GM12878 (cell line): ENCODE data around the gene OVCA2. TPM values are rescaled to one million over a fixed set of nuclear protein-coding genes. Genes with fewer than 3 reads are reported as not detected.

Experiments
- ATAC-seq: fragments of 200-7000 bp; cut with Tn5 transposase; 3 replicates; pipeline ENCODE4 v1.9.1; 2020; ENCODE audit warnings: mild to moderate bottlenecking, moderate library complexity
- BruUV-seq: library from RNA; stranded (reverse); fragments of 400-500 nt; replicated peaks from 2 replicates; lab custom pipeline; 2021; lab: Mats Ljungman, UMichigan
- CTCF ChIA-PET: fragments of 300-600 bp; sonication (Branson Sonifier 250); formaldehyde crosslinking; extraction: SDS; loops from one replicate; lab custom pipeline; 2021; ENCODE audit warnings: inconsistent platforms; lab: Yijun Ruan, JAX
- POLR2A ChIA-PET: fragments of 350-600 bp; formaldehyde crosslinking; extraction: SDS; loops from one replicate; lab custom pipeline; 2021; ENCODE audit warnings: inconsistent platforms; lab: Charles Lee
- RAD21 ChIA-PET: fragments of 300-600 bp; sonication (Branson Sonifier 250); formaldehyde crosslinking; loops from one replicate; lab custom pipeline; 2023; ENCODE audit warnings: antibody characterized with exemption; ENCODE audit not compliant: unreplicated experiment; lab: Charles Lee
- SMC1A ChIA-PET: fragments of 300-600 bp; sonication (Branson Sonifier 250); formaldehyde crosslinking; loops from one replicate; lab custom pipeline; 2023; ENCODE audit not compliant: unreplicated experiment, uncharacterized antibody; lab: Charles Lee
- DNase-seq: peaks from one replicate; pipeline ENCODE4 v3.0.0-alpha.2; 2011; ENCODE audit warnings: low read depth, low spot score
- FAIRE-seq: peaks from 3 replicates; lab custom pipeline; 2011; peaks lifted over from hg19 to GRCh38; lab: Jason Lieb, UNC
- H2AFZ ChIP-seq: 2 replicates; pipeline ENCODE4 v1.6.0; 2011; ENCODE audit warnings: low read depth, low read length, control low read depth; ENCODE audit not compliant: control insufficient read depth
- H3K27ac ChIP-seq: 2 replicates; pipeline ENCODE4 v1.5.1; 2011; ENCODE audit warnings: control low read depth; ENCODE audit not compliant: control insufficient read depth, insufficient read depth
- H3K27me3 ChIP-seq, 2 experiments: replicated peaks in 1 of 2; 2 replicates each; pipeline versions ENCODE4 v1.6.0 to v1.6.1; 2011; ENCODE audit warnings: low read length in 1 of 2; ENCODE audit not compliant: control insufficient read depth in 2 of 2, insufficient read depth in 2 of 2
- H3K36me3 ChIP-seq, 2 experiments: 2 replicates each; pipeline ENCODE4 v1.5.1; 2011; ENCODE audit warnings: low read length in 1 of 2; ENCODE audit not compliant: control insufficient read depth in 2 of 2, insufficient read depth in 2 of 2
- H3K4me1 ChIP-seq: 2 replicates; pipeline ENCODE4 v1.6.1; 2011; ENCODE audit warnings: mild to moderate bottlenecking, low read length, moderate library complexity, mixed read lengths; ENCODE audit not compliant: control insufficient read depth, insufficient read depth
- H3K4me2 ChIP-seq: 2 replicates; pipeline ENCODE4 v1.6.0; 2011; ENCODE audit warnings: control low read depth; ENCODE audit not compliant: control insufficient read depth, insufficient read depth
- H3K4me3 ChIP-seq: fragments of 200-600 bp; sonication (generic); 2 replicates; pipeline ENCODE4 v1.5.1; 2016
- H3K79me2 ChIP-seq: 2 replicates; pipeline ENCODE4 v1.6.0; 2011; ENCODE audit warnings: low read length; ENCODE audit not compliant: control insufficient read depth, insufficient read depth
- H3K9ac ChIP-seq: 2 replicates; pipeline ENCODE4 v1.8.0; 2011; ENCODE audit warnings: low read length, control low read depth, mixed read lengths; ENCODE audit not compliant: control insufficient read depth, insufficient read depth
- H3K9me3 ChIP-seq: replicated peaks from 3 replicates; pipeline ENCODE4 v1.5.1; 2011; ENCODE audit warnings: mild to moderate bottlenecking, low read length; ENCODE audit not compliant: control insufficient read depth, insufficient read depth
- H4K20me1 ChIP-seq: 2 replicates; pipeline ENCODE4 v1.6.0; 2011; ENCODE audit not compliant: control insufficient read depth, insufficient read depth
- DPF2 ChIP-seq: fragments of 450-650 bp; IDR thresholded peaks from 2 replicates; pipeline ENCODE4 v1.6.1; 2017; ENCODE audit warnings: mild to moderate bottlenecking
- HDGF ChIP-seq: fragments of 450-650 bp; IDR thresholded peaks from 2 replicates; pipeline ENCODE4 v1.6.1; 2016; ENCODE audit warnings: antibody characterized with exemption
- JUNB ChIP-seq: IDR thresholded peaks from 2 replicates; pipeline ENCODE4 v1.6.1; 2016; ENCODE audit warnings: antibody characterized with exemption, mild to moderate bottlenecking
- MYB ChIP-seq: fragments of 150-350 bp; IDR thresholded peaks from 2 replicates; pipeline ENCODE4 v1.6.1; 2014; ENCODE audit warnings: mild to moderate bottlenecking, low read depth, low read length, borderline replicate concordance
- NFIC ChIP-seq: IDR thresholded peaks from 2 replicates; pipeline ENCODE4 v1.6.1; 2012; ENCODE audit warnings: low read depth, mild to moderate bottlenecking, inconsistent platforms, low read length, moderate library complexity
- NR2F1 ChIP-seq: fragments of 450-650 bp; conservative IDR thresholded peaks from 2 replicates; pipeline ENCODE4 v1.6.1; 2017; ENCODE audit warnings: mild to moderate bottlenecking
- RELA ChIP-seq: fragments of 450-650 bp; IDR thresholded peaks from 2 replicates; pipeline ENCODE4 v1.8.0; 2014; ENCODE audit warnings: borderline replicate concordance; ENCODE audit not compliant: partially characterized antibody
- SMARCA5 ChIP-seq: fragments of 450-650 bp; IDR thresholded peaks from 2 replicates; pipeline ENCODE4 v1.6.1; 2017; ENCODE audit warnings: mild to moderate bottlenecking
- SP1 ChIP-seq: IDR thresholded peaks from one replicate; pipeline ENCODE4 v1.6.1; 2011; ENCODE audit warnings: low read depth, low read length
- SREBF1 ChIP-seq: IDR thresholded peaks from 2 replicates; pipeline ENCODE4 v1.6.1; 2012; ENCODE audit warnings: mild to moderate bottlenecking, low read length
- SREBF2 ChIP-seq: IDR thresholded peaks from 2 replicates; pipeline ENCODE4 v1.6.1; 2012; ENCODE audit warnings: mild to moderate bottlenecking, low read length
- STAT3 ChIP-seq: IDR thresholded peaks from 2 replicates; pipeline ENCODE4 v1.6.1; 2011; ENCODE audit warnings: low read depth, low read length, improper control_type of control experiment
- ZNF274 ChIP-seq: IDR thresholded peaks from one replicate; pipeline ENCODE4 v1.8.0; 2011; ENCODE audit not compliant: insufficient read length, insufficient read depth
- WGBS: methylation state at CpG from one replicate; pipeline ENCODE4 v1.1.6; 2016; ENCODE audit warnings: low lambda C conversion rate; ENCODE audit not compliant: insufficient replicate concordance, insufficient coverage; ENCODE audit errors: missing lambda C conversion rate; 5-methylcytosine and 5-hydroxymethylcytosine counted together
- in situ Hi-C: fragments of 300-500 bp; cut with MboI; formaldehyde crosslinking; loops from 9 replicates; pipeline ENCODE4 v1.14.3; 2018; ENCODE audit warnings: mixed read lengths
- intact Hi-C: fragments of 100-400 bp; cut with micrococcal nuclease; formaldehyde crosslinking; loops from one replicate; pipeline ENCODE4 v1.14.2; 2022; ENCODE audit not compliant: unreplicated experiment
- polyA plus RNA-seq, 11 experiments: library from polyadenylated mRNA; depleted of rRNA in 4 of 11; unstranded in 6 of 11; stranded (reverse) in 5 of 11; fragments of >200 nt; fragmentation: Nextera tagmentation in 4 of 11; fragmentation: Illumina TruSeq in 1 of 11; extraction: Ambion mirVana in 4 of 11; extraction: Trizol in 1 of 11; gene quantifications; 1 replicate in 1 of 11; 2 replicates in 10 of 11; pipeline versions ENCODE4 v1.2.1 to v1.2.3, GENCODE V29; 2011 to 2016; ENCODE audit warnings: inconsistent platforms in 2 of 11, missing spikeins in 2 of 11, low read depth in 1 of 11
- total RNA-seq, 4 experiments: library from RNA; depleted of rRNA in 3 of 4; stranded (reverse); fragments of >200 nt in 3 of 4; fragmentation: Illumina TruSeq in 1 of 4; extraction: Trizol in 1 of 4; gene quantifications; 2 replicates each; pipeline versions ENCODE4 v1.2.1 to v1.2.3, GENCODE V29; 2013 to 2021
- TF ChIP-seq, protein P1 (sequence below): fragments of 450-650 bp; formaldehyde crosslinking; IDR thresholded peaks from 2 replicates; pipeline ENCODE4 v1.5.0; 2022; ENCODE audit warnings: mild to moderate bottlenecking, missing genetic modification characterization
- TF ChIP-seq, protein P2 (sequence below): fragments of 450-650 bp; IDR thresholded peaks from 2 replicates; pipeline ENCODE4 v1.6.1; 2017; ENCODE audit warnings: mild to moderate bottlenecking, moderate library complexity
- TF ChIP-seq, protein P3 (sequence below): fragments of 450-650 bp; IDR thresholded peaks from 2 replicates; pipeline ENCODE4 v1.6.1; 2016; ENCODE audit warnings: mild to moderate bottlenecking

Gene OVCA2
- total and polyA plus RNA-seq, 10 of the 15 experiments (the other 5 are each of a cell fraction or from before 2014, with no cell fraction given) = 6.1 to 75.3 (median 40.7) TPM

DNA sequence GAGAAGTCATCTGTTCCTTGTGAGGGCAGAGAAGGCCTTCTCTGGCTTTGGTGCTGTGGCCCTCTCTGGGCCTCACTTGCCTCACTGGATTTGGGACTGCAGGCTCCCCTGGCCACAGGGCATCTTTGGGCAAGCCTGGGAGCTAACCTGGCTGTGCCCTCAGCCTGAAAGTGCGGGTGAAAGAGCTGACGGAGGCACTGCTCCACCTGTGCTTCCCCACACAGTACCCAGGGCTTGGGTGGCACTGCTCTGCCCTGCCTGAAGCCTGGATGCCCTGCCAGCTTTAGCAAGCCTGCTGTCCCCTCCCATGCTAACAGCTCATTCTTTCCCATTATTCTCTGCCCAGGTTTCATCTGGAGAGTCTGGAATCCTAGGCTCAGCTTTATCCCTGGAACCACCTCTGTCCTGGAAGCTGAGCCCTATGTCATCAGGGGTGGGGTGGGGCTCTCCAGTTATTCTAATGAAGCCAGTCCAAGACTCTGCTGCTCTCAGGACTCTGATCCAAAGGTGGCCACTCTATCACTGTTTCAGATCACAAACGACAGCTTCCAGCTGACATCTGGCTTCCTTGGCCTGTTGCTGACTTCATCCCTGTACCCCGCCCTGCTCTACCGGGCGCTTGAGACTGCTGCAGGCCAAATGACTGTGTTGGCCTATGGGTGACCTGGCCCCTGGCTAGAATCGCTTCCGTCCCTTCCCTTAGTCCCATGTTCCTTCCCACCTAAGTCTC, 42.4 kb downstream of the OVCA2 start:
- H3K4me3 ChIP-seq = no peak overlapping the region
- WGBS = 44% methylated on average over 8 of the region's 8 CpGs
- peaks cover 65% of the 10 kb centered on the region for H3K4me1 ChIP-seq
- H3K4me2 ChIP-seq = peak overlapping the region; percentile 10; the same call in 1 of the 2 replicates
- in situ Hi-C loops (no loop called here), intact Hi-C loops (no loop called here)
- no peaks in the 10 kb centered on the region for H3K27me3 ChIP-seq
- ATAC-seq = peak; percentile 15
- no peak for DNase-seq
- no peak for FAIRE-seq
- ChIA-PET SMC1A (interaction anchor here (0.9 to 4.4 kb wide), 15 partner anchors 14 to 200 kb away, joined by 3 to 41 read pairs (median 5); no protein-coding TSS in a partner anchor), RAD21 (interaction anchor here (0.8 to 10.4 kb wide), 11 partner anchors 11 to 197 kb away, joined by 3 to 160 read pairs (median 6); partner anchors contain the start of gene HIC1), POLR2A (interaction anchor here (1.0 to 10.8 kb wide), 11 partner anchors 15 to 183 kb away, joined by 3 to 148 read pairs (median 3); no protein-coding TSS in a partner anchor), CTCF (interaction anchor here (0.6 to 7.7 kb wide), 11 partner anchors 11 to 199 kb away, joined by 3 to 106 read pairs (median 5); partner anchors contain the start of gene HIC1)
- peaks cover 11 to 16% of the 10 kb centered on the region in 2 experiments for H3K36me3 ChIP-seq
- peaks cover 6% of the 10 kb centered on the region for H3K79me2 ChIP-seq
- H3K9ac ChIP-seq = peak overlapping the region; percentile 48
- no peaks in the 10 kb centered on the region for H3K9me3 ChIP-seq
- H3K27ac ChIP-seq = peak overlapping the region; percentile 92
- H2AFZ ChIP-seq = no peak overlapping the region
- H4K20me1 ChIP-seq = no peaks in the 10 kb centered on the region
- BruUV-seq = TSS peak; percentile 66
- 0 out of 2 replicates have a peak, but pooled peaks have one; percentile 8 for TF ChIP-seq STAT3
- TF ChIP-seq NR2F1 = peak; percentile 70
- TF ChIP-seq ZNF274 = no peak
- peak; percentile 69 for TF ChIP-seq DPF2
- TF ChIP-seq, protein P1, sequence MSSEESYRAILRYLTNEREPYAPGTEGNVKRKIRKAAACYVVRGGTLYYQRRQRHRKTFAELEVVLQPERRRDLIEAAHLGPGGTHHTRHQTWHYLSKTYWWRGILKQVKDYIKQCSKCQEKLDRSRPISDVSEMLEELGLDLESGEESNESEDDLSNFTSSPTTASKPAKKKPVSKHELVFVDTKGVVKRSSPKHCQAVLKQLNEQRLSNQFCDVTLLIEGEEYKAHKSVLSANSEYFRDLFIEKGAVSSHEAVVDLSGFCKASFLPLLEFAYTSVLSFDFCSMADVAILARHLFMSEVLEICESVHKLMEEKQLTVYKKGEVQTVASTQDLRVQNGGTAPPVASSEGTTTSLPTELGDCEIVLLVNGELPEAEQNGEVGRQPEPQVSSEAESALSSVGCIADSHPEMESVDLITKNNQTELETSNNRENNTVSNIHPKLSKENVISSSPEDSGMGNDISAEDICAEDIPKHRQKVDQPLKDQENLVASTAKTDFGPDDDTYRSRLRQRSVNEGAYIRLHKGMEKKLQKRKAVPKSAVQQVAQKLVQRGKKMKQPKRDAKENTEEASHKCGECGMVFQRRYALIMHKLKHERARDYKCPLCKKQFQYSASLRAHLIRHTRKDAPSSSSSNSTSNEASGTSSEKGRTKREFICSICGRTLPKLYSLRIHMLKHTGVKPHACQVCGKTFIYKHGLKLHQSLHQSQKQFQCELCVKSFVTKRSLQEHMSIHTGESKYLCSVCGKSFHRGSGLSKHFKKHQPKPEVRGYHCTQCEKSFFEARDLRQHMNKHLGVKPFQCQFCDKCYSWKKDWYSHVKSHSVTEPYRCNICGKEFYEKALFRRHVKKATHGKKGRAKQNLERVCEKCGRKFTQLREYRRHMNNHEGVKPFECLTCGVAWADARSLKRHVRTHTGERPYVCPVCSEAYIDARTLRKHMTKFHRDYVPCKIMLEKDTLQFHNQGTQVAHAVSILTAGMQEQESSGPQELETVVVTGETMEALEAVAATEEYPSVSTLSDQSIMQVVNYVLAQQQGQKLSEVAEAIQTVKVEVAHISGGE = no peak
- TF ChIP-seq SREBF1 = no peak
- TF ChIP-seq NFIC = no peak
- no peak for TF ChIP-seq SP1
- TF ChIP-seq, protein P2, sequence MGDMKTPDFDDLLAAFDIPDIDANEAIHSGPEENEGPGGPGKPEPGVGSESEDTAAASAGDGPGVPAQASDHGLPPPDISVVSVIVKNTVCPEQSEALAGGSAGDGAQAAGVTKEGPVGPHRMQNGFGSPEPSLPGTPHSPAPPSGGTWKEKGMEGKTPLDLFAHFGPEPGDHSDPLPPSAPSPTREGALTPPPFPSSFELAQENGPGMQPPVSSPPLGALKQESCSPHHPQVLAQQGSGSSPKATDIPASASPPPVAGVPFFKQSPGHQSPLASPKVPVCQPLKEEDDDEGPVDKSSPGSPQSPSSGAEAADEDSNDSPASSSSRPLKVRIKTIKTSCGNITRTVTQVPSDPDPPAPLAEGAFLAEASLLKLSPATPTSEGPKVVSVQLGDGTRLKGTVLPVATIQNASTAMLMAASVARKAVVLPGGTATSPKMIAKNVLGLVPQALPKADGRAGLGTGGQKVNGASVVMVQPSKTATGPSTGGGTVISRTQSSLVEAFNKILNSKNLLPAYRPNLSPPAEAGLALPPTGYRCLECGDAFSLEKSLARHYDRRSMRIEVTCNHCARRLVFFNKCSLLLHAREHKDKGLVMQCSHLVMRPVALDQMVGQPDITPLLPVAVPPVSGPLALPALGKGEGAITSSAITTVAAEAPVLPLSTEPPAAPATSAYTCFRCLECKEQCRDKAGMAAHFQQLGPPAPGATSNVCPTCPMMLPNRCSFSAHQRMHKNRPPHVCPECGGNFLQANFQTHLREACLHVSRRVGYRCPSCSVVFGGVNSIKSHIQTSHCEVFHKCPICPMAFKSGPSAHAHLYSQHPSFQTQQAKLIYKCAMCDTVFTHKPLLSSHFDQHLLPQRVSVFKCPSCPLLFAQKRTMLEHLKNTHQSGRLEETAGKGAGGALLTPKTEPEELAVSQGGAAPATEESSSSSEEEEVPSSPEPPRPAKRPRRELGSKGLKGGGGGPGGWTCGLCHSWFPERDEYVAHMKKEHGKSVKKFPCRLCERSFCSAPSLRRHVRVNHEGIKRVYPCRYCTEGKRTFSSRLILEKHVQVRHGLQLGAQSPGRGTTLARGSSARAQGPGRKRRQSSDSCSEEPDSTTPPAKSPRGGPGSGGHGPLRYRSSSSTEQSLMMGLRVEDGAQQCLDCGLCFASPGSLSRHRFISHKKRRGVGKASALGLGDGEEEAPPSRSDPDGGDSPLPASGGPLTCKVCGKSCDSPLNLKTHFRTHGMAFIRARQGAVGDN = no peak; the same call in none of the 2 replicates
- peak; percentile 86 for TF ChIP-seq SMARCA5
- no peak for TF ChIP-seq JUNB
- no peak for TF ChIP-seq SREBF2
- TF ChIP-seq, protein P3, sequence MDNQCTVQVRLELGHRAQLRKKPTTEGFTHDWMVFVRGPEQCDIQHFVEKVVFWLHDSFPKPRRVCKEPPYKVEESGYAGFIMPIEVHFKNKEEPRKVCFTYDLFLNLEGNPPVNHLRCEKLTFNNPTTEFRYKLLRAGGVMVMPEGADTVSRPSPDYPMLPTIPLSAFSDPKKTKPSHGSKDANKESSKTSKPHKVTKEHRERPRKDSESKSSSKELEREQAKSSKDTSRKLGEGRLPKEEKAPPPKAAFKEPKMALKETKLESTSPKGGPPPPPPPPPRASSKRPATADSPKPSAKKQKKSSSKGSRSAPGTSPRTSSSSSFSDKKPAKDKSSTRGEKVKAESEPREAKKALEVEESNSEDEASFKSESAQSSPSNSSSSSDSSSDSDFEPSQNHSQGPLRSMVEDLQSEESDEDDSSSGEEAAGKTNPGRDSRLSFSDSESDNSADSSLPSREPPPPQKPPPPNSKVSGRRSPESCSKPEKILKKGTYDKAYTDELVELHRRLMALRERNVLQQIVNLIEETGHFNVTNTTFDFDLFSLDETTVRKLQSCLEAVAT = no peak
- TF ChIP-seq MYB = no peak
- no peak for TF ChIP-seq RELA
- peak; percentile 17; the same call in 1 of the 2 replicates for TF ChIP-seq HDGF
